WERI-Rb-1 (cell line): Measurements from ENCODE around the gene CAMTA1.

Source experiments
- DNase-seq: peaks from one replicate; pipeline ENCODE4 v3.0.0-alpha.2; 2020
- H3K27ac ChIP-seq: fragments of 250-450 bp; sonication (Bioruptor Pico); 2 replicates; pipeline ENCODE4 v1.5.1; 2020; ENCODE audit warnings: mild to moderate bottlenecking, moderate library complexity
- H3K27me3 ChIP-seq: fragments of 250-450 bp; sonication (Bioruptor Pico); 2 replicates; pipeline ENCODE4 v1.5.1; 2021; ENCODE audit warnings: mild to moderate bottlenecking, low read depth, moderate library complexity; ENCODE audit not compliant: insufficient read depth, severe bottlenecking
- H3K36me3 ChIP-seq: fragments of 250-450 bp; sonication (Bioruptor Pico); 2 replicates; pipeline ENCODE4 v1.5.1; 2020; ENCODE audit warnings: mild to moderate bottlenecking, moderate library complexity
- H3K4me3 ChIP-seq: 2 replicates; pipeline ENCODE4 v1.5.1; 2011; ENCODE audit warnings: low read depth, mild to moderate bottlenecking, control low read depth, low read length
- H3K9me3 ChIP-seq: fragments of 250-450 bp; sonication (Bioruptor Pico); 2 replicates; pipeline ENCODE4 v1.5.1; 2021; ENCODE audit warnings: mild to moderate bottlenecking, moderate library complexity; ENCODE audit not compliant: severe bottlenecking
- CTCF ChIP-seq: IDR thresholded peaks from 2 replicates; pipeline ENCODE4 v1.5.1; 2011; ENCODE audit warnings: low read depth, mild to moderate bottlenecking, control low read depth, inconsistent platforms, low read length

Gene CAMTA1

GRCh38 chr1:6850537-6850936 lies 65.3 kb downstream of the CAMTA1 start:
- Histone ChIP-seq H3K27me3 (no peaks in the 10 kb centered on the region), H3K4me3 (no peak overlapping the region), H3K27ac (no peak overlapping the region), H3K36me3 (peaks cover 21% of the 10 kb centered on the region), H3K9me3 (no peaks in the 10 kb centered on the region)
- no peak for TF ChIP-seq CTCF
- no peak for DNase-seq

- TF ChIP-seq CTCF: no peak
- Histone ChIP-seq H3K27me3 (no peaks in the 10 kb centered on the region), H3K4me3 (no peak overlapping the region), H3K27ac (no peak overlapping the region), H3K9me3 (no peaks in the 10 kb centered on the region), H3K36me3 (peaks cover 19% of the 10 kb centered on the region)
- DNase-seq: no peak
Observed at GRCh38 chr1:6852136-6852890, 67.1 kb downstream of the CAMTA1 start.

GRCh38 chr1:6854166-6854565 lies 68.9 kb downstream of the CAMTA1 start:
- Histone ChIP-seq H3K9me3 (no peaks in the 10 kb centered on the region), H3K27me3 (no peaks in the 10 kb centered on the region), H3K4me3 (no peak overlapping the region), H3K27ac (no peak overlapping the region), H3K36me3 (peaks cover 19% of the 10 kb centered on the region)
- DNase-seq: no peak
- TF ChIP-seq CTCF: no peak

GRCh38 chr1:6857831-6858230 lies 72.6 kb downstream of the CAMTA1 start:
- Histone ChIP-seq H3K36me3 (peaks cover 12% of the 10 kb centered on the region), H3K4me3 (no peak overlapping the region), H3K27ac (no peak overlapping the region), H3K9me3 (no peaks in the 10 kb centered on the region), H3K27me3 (no peaks in the 10 kb centered on the region)
- no peak for TF ChIP-seq CTCF
- no peak for DNase-seq

- DNase-seq: no peak
- H3K9me3 ChIP-seq: no peaks in the 10 kb centered on the region
- no peaks in the 10 kb centered on the region for H3K27me3 ChIP-seq
- no peak overlapping the region for H3K4me3 ChIP-seq
- TF ChIP-seq CTCF: no peak
- H3K27ac ChIP-seq: no peak overlapping the region
- peaks cover 11% of the 10 kb centered on the region for H3K36me3 ChIP-seq
Observed at GRCh38 chr1:6858596-6858995, 73.3 kb downstream of the CAMTA1 start.
